ENCODE results near the gene SOX5. TPM values are rescaled to one million over a fixed set of nuclear protein-coding genes. Genes with fewer than 3 reads are reported as not detected.

The SOX5 gene
- total and polyA plus RNA-seq, 2 experiments from 2014 or later = 14.8 to 26.4 TPM

DNA sequence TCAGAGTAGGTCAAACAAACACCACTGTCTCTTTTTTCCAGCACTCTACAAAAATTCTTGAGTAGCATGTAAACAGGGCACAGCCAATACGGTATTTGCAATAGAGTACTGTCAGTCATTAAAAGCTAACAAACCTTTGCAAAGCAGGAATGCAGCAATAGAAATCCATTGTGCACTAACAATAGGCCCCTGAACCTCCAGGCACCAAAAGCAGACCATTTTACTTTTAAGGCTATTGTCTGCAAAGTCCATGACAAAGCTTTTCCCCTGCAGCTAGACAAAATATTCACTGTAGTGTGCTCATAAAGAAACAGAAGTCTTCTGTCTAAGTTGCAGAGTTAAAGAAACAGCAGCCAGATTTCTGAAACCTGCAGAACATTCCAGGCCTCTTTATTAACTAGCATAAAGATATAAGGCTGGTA, 191.9 kb downstream of the SOX5 start:
- no peak overlapping the region for H2AFZ ChIP-seq
- no peaks in the 10 kb centered on the region for H3K9me3 ChIP-seq (ENCODE audit: low read depth)
- H3K4me3 ChIP-seq = no peak overlapping the region
- peaks cover 11% of the 10 kb centered on the region for H3K4me1 ChIP-seq (ENCODE audit: insufficient read depth)
- H3K79me2 ChIP-seq = no peaks in the 10 kb centered on the region
- DNase-seq (ENCODE audit: low spot score) = no peak
- TF ChIP-seq CTCF (IDR thresholded peaks at IDR 0.05; ENCODE audit: poor library complexity) (no peak), EZH2 (IDR thresholded peaks at IDR 0.05; ENCODE audit: borderline replicate concordance) (no peak), EZH2phosphoT487 (IDR thresholded peaks at IDR 0.05; ENCODE audit: low read depth, severe bottlenecking, unreplicated experiment) (no peak)
- H3K27me3 ChIP-seq = no peaks in the 10 kb centered on the region
- H3K9me2 ChIP-seq (replicated peaks; ENCODE audit: insufficient read depth) = no peaks in the 10 kb centered on the region
- peak overlapping the region; percentile 20 for H3K4me2 ChIP-seq
- 4% methylated on average over 1 of the region's 1 CpG for WGBS (ENCODE audit: low lambda C conversion rate, missing lambda C conversion rate)
- no peak overlapping the region for H3K27ac ChIP-seq
- no peaks in the 10 kb centered on the region for H3K36me3 ChIP-seq (replicated peaks; ENCODE audit: insufficient read depth, low read depth)
- no peaks in the 10 kb centered on the region for H4K20me1 ChIP-seq (ENCODE audit: insufficient read depth, poor library complexity, severe bottlenecking)

DNA sequence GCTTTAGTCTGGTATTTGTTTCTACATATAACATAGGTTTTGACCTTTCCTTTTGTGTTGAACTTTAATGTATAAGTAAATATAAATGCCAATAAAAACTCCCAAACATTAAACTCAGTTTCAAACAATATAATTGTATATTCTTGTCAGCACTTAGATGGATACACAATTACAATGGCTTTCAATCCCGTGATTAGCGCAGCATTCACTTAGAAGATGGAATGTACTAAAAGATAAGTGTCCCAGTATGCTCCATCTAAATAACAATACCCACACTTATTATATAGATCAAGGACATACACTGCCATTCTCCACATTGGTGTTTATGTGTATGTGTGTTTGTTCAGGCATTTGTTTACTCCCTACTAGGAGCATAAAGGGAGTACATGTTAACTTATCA, 193.1 kb downstream of the SOX5 start:
- Histone ChIP-seq H4K20me1 (ENCODE audit: insufficient read depth, poor library complexity, severe bottlenecking) (no peaks in the 10 kb centered on the region), H3K79me2 (no peaks in the 10 kb centered on the region), H3K4me3 (no peak overlapping the region), H2AFZ (no peak overlapping the region), H3K27me3 (no peaks in the 10 kb centered on the region), H3K4me1 (ENCODE audit: insufficient read depth) (peaks cover 11% of the 10 kb centered on the region), H3K27ac (no peak overlapping the region), H3K9me3 (ENCODE audit: low read depth) (no peaks in the 10 kb centered on the region), H3K36me3 (replicated peaks; ENCODE audit: insufficient read depth, low read depth) (no peaks in the 10 kb centered on the region), H3K9me2 (replicated peaks; ENCODE audit: insufficient read depth) (no peaks in the 10 kb centered on the region), H3K4me2 (peak overlapping the region; percentile 20)
- WGBS (ENCODE audit: low lambda C conversion rate, missing lambda C conversion rate) = 81% methylated on average over 2 of the region's 2 CpGs
- DNase-seq (ENCODE audit: low spot score) = no peak
- TF ChIP-seq CTCF (IDR thresholded peaks at IDR 0.05; ENCODE audit: poor library complexity) = no peak
- no peak for TF ChIP-seq EZH2phosphoT487 (IDR thresholded peaks at IDR 0.05; ENCODE audit: low read depth, severe bottlenecking, unreplicated experiment)
- TF ChIP-seq EZH2 (IDR thresholded peaks at IDR 0.05; ENCODE audit: borderline replicate concordance) = no peak

- Histone ChIP-seq H3K36me3 (replicated peaks; ENCODE audit: insufficient read depth, low read depth) (no peaks in the 10 kb centered on the region), H4K20me1 (ENCODE audit: insufficient read depth, poor library complexity, severe bottlenecking) (no peaks in the 10 kb centered on the region), H3K79me2 (no peaks in the 10 kb centered on the region), H3K4me1 (ENCODE audit: insufficient read depth) (peaks cover 11% of the 10 kb centered on the region), H3K27me3 (no peaks in the 10 kb centered on the region), H2AFZ (no peak overlapping the region), H3K4me3 (no peak overlapping the region), H3K4me2 (no peak overlapping the region), H3K9me3 (ENCODE audit: low read depth) (no peaks in the 10 kb centered on the region), H3K27ac (no peak overlapping the region), H3K9me2 (replicated peaks; ENCODE audit: insufficient read depth) (no peaks in the 10 kb centered on the region)
- 72% methylated on average over 5 of the region's 5 CpGs for WGBS (ENCODE audit: low lambda C conversion rate, missing lambda C conversion rate)
- TF ChIP-seq CTCF (IDR thresholded peaks at IDR 0.05; ENCODE audit: poor library complexity) (no peak), EZH2phosphoT487 (IDR thresholded peaks at IDR 0.05; ENCODE audit: low read depth, severe bottlenecking, unreplicated experiment) (no peak), EZH2 (IDR thresholded peaks at IDR 0.05; ENCODE audit: borderline replicate concordance) (no peak)
- no peak for DNase-seq (ENCODE audit: low spot score)
These were observed 195.7 kb downstream of the SOX5 start for GRCh38 chr12:23753628-23754365.

All from hepatocyte (in vitro differentiated cells).